Raji (cell line): ENCODE results near the gene COA1.

Experiments used
- POLR2A ChIP-seq: IDR thresholded peaks from 2 replicates; pipeline ENCODE4 v1.6.1; 2011; ENCODE audit warnings: low read depth, low read length, control low read depth; ENCODE audit not compliant: insufficient read depth

The COA1 gene

GRCh38 chr7:43758822-43759683, 29.7 kb upstream of the COA1 start:
- no peak for TF ChIP-seq POLR2A

GRCh38 chr7:43758029-43758821, 28.9 kb upstream of the COA1 start, which contains the start of gene BLVRA:
TSS of gene BLVRA (plus strand) at chr7:43758680. CDS start at chr7:43771159, 12,479 bp downstream.
- no peak for TF ChIP-seq POLR2A

GRCh38 chr7:43757073-43757720, 27.9 kb upstream of the COA1 start:
- no peak for TF ChIP-seq POLR2A

- TF ChIP-seq POLR2A, result no peak
These were observed 27.2 kb upstream of the COA1 start for GRCh38 chr7:43756368-43757072.

- no peak for TF ChIP-seq POLR2A
These were observed 25.3 kb upstream of the COA1 start for GRCh38 chr7:43754596-43754995.

GRCh38 chr7:43753843-43754242, 24.5 kb upstream of the COA1 start:
- no peak for TF ChIP-seq POLR2A

- no peak for TF ChIP-seq POLR2A
These were observed 24.0 kb upstream of the COA1 start for GRCh38 chr7:43753271-43753810.

- no peak for TF ChIP-seq POLR2A
These were observed 23.1 kb upstream of the COA1 start for GRCh38 chr7:43752411-43752810.

- no peak for TF ChIP-seq POLR2A
These were observed 20.9 kb upstream of the COA1 start for GRCh38 chr7:43750016-43750887.

- no peak for TF ChIP-seq POLR2A
These were observed 20.1 kb upstream of the COA1 start for GRCh38 chr7:43749383-43749940.

- TF ChIP-seq POLR2A, result no peak
These were observed 18.2 kb upstream of the COA1 start for GRCh38 chr7:43747328-43748105.

GRCh38 chr7:43742692-43743091, 13.4 kb upstream of the COA1 start:
- TF ChIP-seq POLR2A, result no peak
